Lung (tissue), 12 donors: ENCODE measurements around the gene GNG7. TPM values are rescaled to one million over a fixed set of nuclear protein-coding genes. Genes with fewer than 3 reads are reported as not detected.

Experiments
- ATAC-seq: fragments of 200-7000 bp; cut with Tn5 transposase; one replicate; pipeline ENCODE4 v1.9.1; 2020; ENCODE audit warnings: moderate number of reproducible peaks; ENCODE audit not compliant: insufficient read depth, low FRiP score
- DNase-seq, 3 donors: peaks; one replicate each; pipeline ENCODE4 v3.0.0-alpha.2; 2013 to 2017
- H3K27ac ChIP-seq, 2 donors: one replicate each; pipeline ENCODE4 v1.5.1; 2013; ENCODE audit warnings: mild to moderate bottlenecking in 2 of 2, moderate library complexity in 2 of 2, control low read depth in 1 of 2, inconsistent platforms in 1 of 2, low read depth in 1 of 2, low read length in 1 of 2
- H3K27me3 ChIP-seq, 3 donors: one replicate each; pipeline ENCODE4 v1.5.1; 2013; ENCODE audit warnings: low read length in 2 of 3; ENCODE audit not compliant: control insufficient read depth in 3 of 3, insufficient read depth in 3 of 3
- H3K36me3 ChIP-seq, 4 donors: one replicate each; pipeline ENCODE4 v1.5.1; 2013; ENCODE audit warnings: low read length in 4 of 4, mild to moderate bottlenecking in 1 of 4, moderate library complexity in 1 of 4; ENCODE audit not compliant: control insufficient read depth in 4 of 4, insufficient read depth in 4 of 4
- H3K4me1 ChIP-seq, 5 donors: one replicate each; pipeline ENCODE4 v1.5.1; 2013; ENCODE audit warnings: low read length in 5 of 5, mild to moderate bottlenecking in 2 of 5, moderate library complexity in 1 of 5; ENCODE audit not compliant: control insufficient read depth in 5 of 5, insufficient read depth in 5 of 5
- H3K4me3 ChIP-seq: one replicate; pipeline ENCODE4 v1.5.1; 2013; ENCODE audit warnings: mild to moderate bottlenecking, control low read depth, moderate library complexity
- H3K9ac ChIP-seq, 2 donors: one replicate each; pipeline ENCODE4 v1.5.1; 2013; ENCODE audit warnings: low read length in 2 of 2, control low read depth in 1 of 2; ENCODE audit not compliant: insufficient read depth in 1 of 2
- H3K9me3 ChIP-seq, 4 donors: one replicate each; pipeline ENCODE4 v1.5.1; 2013; ENCODE audit warnings: low read length in 3 of 4, mild to moderate bottlenecking in 1 of 4, moderate library complexity in 1 of 4; ENCODE audit not compliant: control insufficient read depth in 4 of 4, insufficient read depth in 3 of 4
- WGBS, 2 donors: extraction: QIAGEN DNeasy Blood & Tissue Kit; methylation state at CpG; one replicate each; pipeline ENCODE4 v1.1.7; 2013; 5-methylcytosine and 5-hydroxymethylcytosine counted together
- polyA plus RNA-seq, 2 donors: library from polyadenylated mRNA; stranded (reverse); fragments of 200-250 nt; gene quantifications; one replicate each; pipeline ENCODE4 v1.2.1, GENCODE V29; 2013
- total RNA-seq, 2 donors: library from RNA; depleted of rRNA in 1 of 2; stranded (reverse); fragments of >200 nt in 1 of 2; gene quantifications; one replicate each; pipeline ENCODE4 v1.2.1, GENCODE V29; 2014 to 2021
- TF ChIP-seq, protein P1 (sequence below): IDR thresholded peaks from 2 replicates; pipeline ENCODE4 v1.5.1; 2012; ENCODE audit warnings: mild to moderate bottlenecking; ENCODE audit errors: control extremely low read depth, extremely low read depth
- donor health status: control.
- donor health status: control.
- donor health status: Bipolar disorder and iron deficiency.
- donor health status: healthy.
- donor health status: DM: yes; HTN: yes; CAD: no.

The GNG7 gene
- total and polyA plus RNA-seq, 4 donors, result 1.6 to 4.5 (median 2.8) TPM

DNA sequence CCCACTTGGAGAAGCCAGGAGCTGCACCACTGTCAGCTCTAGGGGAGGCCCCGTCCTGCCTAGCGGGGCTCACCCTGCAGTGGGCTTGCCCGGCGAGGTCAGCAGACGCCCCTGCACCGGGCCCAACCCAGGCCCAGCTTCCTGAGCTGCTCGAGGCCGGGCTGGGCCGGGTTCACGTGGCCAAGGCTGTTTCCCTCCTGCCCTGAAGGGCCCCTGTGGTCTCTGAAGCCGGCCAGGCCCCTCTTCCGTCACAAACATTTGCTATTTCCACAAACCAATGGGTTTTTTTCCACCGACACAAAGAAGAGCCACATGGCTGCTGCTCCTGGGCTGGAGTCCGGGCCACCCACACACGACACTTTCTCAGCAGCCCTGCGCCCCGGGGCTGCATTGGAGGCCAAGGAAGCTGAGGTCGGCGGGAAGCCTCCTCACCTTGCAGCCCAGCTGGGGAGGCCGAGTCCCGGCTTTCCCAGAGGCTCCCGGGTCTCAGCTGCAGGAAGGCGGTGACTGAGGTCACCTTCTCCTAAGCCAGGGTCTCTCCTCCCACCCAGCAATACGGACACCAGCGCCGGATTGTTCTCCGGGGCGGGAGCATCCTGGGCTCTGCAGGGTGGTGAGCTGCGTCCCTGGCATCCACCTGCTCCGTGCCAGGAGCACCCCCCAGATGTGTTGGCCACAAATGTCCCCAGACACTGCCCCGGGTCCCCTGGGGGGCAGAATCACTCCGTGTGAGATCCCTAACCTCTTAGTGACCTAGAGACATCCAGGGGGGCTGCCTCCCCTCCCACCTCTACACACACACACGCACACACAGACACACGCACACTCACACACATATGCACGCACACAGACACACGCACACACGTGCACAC, 146.0 kb downstream of the GNG7 start:
- no peak overlapping the region for H3K27ac ChIP-seq
- 68 to 77% methylated on average over 37 of the region's 37 CpGs for WGBS, 2 donors
- no peak overlapping the region for H3K9ac ChIP-seq
- ATAC-seq (no peak), DNase-seq (no peak)
- peaks cover 0 to 4% (median 0%) of the 10 kb centered on the region in 5 donors for H3K4me1 ChIP-seq
- no peaks in the 10 kb centered on the region for H3K36me3 ChIP-seq
- no peaks in the 10 kb centered on the region for H3K27me3 ChIP-seq
- TF ChIP-seq, protein P1, sequence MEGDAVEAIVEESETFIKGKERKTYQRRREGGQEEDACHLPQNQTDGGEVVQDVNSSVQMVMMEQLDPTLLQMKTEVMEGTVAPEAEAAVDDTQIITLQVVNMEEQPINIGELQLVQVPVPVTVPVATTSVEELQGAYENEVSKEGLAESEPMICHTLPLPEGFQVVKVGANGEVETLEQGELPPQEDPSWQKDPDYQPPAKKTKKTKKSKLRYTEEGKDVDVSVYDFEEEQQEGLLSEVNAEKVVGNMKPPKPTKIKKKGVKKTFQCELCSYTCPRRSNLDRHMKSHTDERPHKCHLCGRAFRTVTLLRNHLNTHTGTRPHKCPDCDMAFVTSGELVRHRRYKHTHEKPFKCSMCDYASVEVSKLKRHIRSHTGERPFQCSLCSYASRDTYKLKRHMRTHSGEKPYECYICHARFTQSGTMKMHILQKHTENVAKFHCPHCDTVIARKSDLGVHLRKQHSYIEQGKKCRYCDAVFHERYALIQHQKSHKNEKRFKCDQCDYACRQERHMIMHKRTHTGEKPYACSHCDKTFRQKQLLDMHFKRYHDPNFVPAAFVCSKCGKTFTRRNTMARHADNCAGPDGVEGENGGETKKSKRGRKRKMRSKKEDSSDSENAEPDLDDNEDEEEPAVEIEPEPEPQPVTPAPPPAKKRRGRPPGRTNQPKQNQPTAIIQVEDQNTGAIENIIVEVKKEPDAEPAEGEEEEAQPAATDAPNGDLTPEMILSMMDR, result no peak
- H3K9me3 ChIP-seq, result no peaks in the 10 kb centered on the region
- H3K4me3 ChIP-seq, result no peak overlapping the region

DNA sequence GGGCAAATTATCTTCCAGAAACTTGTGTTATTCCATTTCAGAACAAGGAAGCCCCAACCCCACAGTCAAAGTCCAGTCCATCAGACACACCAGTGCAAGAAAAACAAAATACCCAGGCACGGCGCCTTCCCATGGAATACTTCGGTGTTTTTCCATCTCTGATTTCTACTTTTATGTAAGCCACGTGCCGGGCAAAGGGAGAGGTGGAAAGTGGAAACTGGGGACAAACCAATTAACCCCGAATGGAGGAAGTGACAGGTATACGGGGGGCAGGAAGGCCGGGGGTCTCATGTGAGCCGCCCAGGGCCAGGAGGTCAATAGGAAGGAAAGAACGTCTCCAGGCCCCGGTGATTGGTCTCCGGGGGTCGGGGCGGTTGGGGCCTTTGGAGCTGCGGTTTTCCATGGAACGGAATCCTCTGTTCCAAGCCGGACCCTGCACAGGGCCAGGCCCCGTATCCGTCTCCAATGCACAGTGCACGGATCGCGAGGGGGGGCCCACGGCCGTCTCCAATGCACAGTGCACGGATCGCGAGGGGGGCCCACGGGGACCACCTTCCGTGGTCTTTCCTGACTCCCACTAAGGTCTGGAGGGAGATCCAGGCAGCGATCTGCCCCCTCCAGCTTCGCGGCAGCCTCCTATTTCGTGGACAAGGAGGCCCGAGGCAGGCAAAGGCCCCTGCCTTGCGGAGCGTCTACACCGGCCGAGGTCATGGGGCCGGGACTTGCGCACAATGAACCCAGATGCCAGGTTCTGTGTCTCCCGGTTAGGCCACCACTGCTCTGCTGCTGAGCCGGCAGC, 146.9 kb downstream of the GNG7 start:
- no peak for ATAC-seq
- H3K36me3 ChIP-seq, result no peaks in the 10 kb centered on the region
- no peak overlapping the region for H3K9ac ChIP-seq
- no peak for DNase-seq
- peaks cover 0 to 4% (median 0%) of the 10 kb centered on the region in 5 donors for H3K4me1 ChIP-seq
- 85 to 89% methylated on average over 41 to 42 of the region's 42 CpGs for WGBS, 2 donors
- no peaks in the 10 kb centered on the region for H3K9me3 ChIP-seq
- H3K27me3 ChIP-seq, result no peaks in the 10 kb centered on the region
- TF ChIP-seq, protein P1, result no peak
- no peak overlapping the region for H3K4me3 ChIP-seq
- H3K27ac ChIP-seq, result no peak overlapping the region

DNA sequence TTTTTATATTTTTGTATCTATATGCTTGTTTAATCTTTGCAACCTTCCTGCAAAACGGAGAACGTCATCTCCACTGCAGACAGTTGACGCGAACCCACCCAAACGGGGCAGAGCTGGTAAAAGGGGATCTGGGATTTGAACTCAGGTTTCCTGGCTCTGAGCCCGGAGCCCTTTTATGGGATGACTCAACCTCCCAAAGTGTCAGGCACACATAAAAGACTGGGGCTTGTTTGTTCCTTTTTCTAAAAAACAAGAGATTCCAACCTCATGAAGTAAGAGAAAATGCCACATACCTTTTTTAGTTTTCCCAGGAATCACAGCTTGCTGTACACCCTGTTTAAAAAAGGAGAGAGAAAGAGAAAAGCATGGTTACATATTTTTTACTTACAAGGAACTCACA, 147.6 kb downstream of the GNG7 start:
- no peak overlapping the region for H3K27ac ChIP-seq
- TF ChIP-seq, protein P1, result no peak
- ATAC-seq (no peak), DNase-seq (no peak)
- H3K9ac ChIP-seq, result no peak overlapping the region
- peaks cover 0 to 4% (median 0%) of the 10 kb centered on the region in 5 donors for H3K4me1 ChIP-seq
- no peaks in the 10 kb centered on the region for H3K9me3 ChIP-seq
- no peak overlapping the region for H3K4me3 ChIP-seq
- WGBS, 2 donors, result 70 to 71% methylated on average over 6 of the region's 6 CpGs
- no peaks in the 10 kb centered on the region for H3K36me3 ChIP-seq
- no peaks in the 10 kb centered on the region for H3K27me3 ChIP-seq
